Fibroblast of upper back skin (primary cell): ENCODE results near the gene SNX21.
"Not testable (repeated sequence)": the region's sequence is repeated elsewhere in the genome, so short reads cannot be mapped to it uniquely, and the experiment has no call there.

Experiments
- DNase-seq: peaks from one replicate; pipeline ENCODE4 v3.0.0-alpha.2; 2013

Gene SNX21

DNA sequence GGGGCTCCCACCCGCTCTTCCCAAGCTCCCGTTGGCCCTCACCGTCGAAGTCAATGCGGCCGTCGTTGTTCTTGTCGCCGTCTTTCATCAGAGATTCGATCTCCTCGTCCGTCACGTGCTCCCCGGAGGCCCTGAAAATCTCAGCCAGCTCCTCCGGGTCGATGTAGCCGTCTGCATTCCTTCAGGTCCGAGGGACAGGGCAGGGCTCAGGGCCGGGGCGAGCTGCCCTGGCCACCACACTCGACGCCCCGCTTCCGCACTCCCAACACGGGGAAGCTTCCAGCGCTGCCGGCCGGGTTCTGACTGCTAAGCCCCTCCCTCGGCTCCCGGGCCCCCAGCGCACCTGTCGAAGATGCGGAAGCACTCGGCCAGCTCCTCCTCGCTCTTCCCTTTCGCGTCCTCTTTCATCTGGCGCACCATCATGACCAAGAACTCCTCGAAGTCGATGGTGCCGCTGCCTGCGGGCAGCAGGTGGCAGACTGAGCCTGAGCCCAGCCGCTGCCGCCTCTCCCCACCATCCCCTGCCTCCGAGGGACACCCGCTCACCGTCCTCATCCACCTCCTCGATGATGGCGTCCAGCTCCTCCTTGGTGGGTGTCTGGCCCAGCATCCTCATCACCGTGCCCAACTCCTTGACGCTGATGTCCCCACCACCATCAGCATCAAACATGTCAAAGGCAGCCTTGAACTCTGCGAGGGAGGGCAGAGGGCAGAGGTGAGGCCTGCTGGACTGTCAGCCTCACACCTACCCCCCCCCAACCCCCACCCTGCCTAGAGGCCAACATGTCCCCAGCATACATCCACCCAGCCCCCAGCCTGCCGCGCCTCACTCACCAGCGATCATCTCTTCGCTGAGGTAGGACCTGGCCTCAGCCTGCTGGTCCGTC lies 9.4 kb upstream of the SNX21 start:
- DNase-seq: peak; percentile 40

DNA sequence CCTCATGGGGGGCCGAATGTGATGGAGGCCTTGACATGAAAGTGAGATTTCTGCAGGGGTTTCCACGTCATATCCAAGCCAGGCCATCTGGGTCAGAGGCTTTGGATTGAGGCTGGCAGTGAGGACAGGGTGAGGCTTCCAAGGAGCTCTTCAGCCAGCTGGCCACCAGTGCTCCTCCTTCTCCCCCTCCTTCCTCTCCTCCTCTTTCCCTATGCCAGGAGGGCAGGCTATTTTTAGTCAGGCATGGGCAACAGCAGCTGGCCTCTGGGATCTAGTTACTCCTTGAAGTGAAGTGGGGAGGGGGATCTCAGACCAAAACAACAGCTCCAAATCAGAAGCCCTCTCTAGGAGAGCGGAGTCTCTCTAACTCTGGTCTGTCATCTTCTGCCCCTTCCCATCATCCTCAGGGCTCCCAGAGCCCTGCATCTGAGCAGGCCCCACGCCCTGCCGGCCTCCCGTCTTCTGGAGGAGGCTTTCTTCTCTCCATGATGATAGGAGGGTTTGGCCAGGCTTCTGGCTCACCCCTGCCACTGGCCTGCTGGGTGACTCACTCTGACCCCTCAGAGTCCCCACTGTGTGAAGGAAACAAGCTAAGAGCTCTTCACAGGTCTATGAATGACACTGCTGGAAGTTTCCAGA lies 7.1 kb upstream of the SNX21 start:
- no peak for DNase-seq

DNA sequence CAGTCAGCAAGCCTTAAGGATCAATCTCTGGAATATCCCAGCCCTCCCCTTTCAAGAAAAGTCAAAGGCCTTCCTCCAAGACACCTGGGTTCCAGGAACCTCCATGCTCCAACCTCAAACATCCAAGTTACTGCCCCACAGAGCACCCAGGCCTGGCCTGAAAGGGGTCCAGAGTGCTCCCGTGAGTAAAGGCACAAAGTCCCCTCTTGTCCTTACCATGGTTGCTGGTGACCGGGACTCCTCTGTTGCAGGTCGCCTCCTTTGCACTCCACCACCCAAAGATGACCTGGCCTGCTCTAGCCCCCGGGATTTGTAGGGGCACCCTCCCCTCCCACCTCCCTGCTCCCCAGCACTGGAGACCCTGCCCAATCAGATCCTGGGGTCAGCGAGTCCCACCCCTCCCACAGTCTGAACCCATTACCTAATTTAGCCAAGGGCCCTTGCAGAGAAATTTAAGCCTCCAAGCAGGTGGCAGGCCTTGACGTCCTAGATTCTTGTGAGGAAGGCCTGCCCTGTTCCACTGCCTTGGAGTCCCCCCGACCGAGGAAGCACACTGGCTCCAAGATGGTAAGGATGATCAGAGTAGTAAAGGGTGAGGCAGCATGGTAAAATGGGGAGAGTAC lies 6.5 kb upstream of the SNX21 start, which contains the start of gene TNNC2:
TSS of gene TNNC2 (minus strand) at position 283 of the 623 bp plus-strand sequence. CDS start at position 219, 64 bp downstream.
- DNase-seq: no peak

DNA sequence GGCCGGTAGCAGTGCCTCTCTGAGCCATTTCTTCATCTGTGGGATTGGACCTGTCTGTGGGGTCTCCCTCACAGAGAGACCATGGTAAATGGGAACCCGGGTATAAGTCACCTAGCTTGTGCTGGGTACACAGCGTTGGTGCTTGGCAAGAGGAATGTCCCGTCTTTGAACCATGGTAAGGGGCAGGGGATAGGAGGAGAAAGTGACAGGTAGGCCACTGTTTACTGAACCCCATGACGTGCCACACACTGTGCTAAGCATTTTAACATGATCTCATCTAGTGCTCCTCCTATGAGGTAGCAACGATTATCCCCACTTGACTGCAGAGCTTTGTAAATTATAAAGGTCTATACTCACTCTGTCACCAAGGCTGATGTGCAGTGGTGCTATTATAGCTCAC lies 5.9 kb upstream of the SNX21 start:
- DNase-seq: no peak

DNA sequence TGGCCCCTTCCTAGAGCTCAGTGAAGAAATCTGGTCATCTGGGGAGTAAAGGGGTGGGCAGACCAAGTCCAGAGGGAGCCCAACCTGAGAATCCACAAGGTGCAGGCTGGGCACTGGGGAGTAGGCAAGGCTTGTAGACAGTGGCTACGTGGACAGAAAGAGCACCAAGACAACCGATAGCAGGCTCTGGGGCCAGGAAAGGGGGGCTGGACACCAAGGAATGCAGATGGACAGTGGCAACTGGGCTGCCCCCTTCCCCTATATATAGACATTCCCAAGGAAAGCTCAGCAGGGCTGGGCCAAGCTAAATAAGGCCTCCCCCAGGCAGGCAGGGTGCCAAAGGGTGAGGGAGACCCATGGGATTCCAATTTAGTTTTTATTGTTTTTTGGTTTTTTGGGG lies 5.0 kb upstream of the SNX21 start:
- no peak for DNase-seq

DNA sequence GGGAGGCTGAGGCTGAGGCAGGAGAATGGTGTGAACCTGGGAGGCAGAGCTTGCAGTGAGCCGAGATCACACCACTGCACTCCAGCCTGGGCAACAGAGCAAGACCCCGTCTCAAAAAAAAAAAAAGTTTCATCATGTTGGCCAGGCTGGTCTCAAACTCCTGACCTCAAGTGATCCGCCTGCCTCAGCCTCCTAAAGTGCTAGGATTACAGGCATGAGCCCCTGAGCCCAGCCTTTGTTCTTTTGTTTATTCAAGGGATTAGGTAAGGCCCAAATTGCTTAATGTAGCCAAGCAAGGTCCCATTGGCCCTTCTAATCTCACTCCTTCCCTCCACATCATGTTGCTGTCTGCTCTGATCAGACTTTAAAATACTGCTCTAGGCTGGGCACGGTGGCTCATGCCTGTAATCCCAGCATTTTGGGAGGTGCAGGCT lies 3.9 kb upstream of the SNX21 start:
- not testable (repeated sequence) for DNase-seq

DNA sequence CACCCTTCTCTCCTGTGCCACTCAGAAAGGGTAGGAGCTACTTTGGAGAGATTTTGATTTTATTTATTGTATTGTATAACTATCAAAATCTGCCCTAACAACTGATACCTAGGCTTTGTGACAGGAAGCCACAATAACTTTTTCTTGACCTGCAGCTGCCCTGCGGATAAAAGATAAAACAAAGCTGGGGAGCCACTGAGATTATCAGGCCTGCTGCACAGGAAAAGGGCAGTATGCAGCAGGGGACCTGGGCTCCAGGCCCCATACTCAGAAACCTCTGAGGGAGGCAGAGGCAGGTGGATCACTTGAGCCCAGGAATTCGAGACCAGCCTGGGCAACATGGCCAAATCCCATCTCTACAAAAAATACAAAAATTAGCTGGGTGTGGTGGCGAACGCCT lies 980 bp upstream of the SNX21 start:
- DNase-seq: no peak

DNA sequence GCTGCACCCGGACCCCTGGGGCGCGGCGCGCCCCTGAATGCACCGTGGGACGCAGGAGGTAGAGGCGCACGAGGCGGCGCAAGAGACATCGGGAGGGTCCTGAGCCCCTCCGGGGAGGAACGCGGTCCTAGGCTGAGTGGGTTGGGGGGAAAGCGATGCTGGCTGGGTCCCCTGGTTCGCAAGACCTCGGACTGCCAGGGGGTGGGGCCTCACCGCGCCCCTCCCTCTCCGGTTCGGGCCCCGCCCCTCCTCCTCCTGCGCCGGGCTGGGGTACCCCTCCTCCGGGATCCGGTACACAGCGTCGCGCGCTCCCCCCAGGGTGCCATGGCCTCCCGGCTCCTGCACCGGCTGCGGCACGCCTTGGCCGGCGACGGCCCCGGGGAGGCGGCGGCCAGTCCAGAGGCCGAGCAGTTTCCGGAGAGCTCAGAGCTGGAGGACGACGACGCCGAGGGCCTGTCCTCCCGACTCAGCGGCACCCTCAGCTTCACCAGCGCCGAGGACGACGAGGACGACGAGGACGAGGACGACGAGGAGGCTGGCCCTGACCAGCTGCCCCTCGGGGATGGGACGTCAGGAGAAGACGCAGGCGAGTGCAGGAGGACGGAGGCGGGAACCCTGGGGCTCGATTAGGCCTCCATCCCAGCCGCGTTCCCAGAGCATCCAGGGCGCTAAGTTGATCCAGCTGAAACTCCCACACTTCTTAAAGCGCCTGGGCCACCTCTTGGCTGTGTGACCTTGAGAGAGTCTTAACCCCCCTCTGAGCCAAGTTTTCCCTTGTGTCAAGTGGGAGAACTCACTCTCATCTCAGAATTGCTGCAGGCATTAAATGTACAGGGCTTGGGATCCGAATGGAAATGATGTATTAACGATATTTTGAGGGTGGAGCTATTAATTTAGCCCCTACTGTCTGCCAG lies 541 bp downstream of the SNX21 start:
- peak; percentile 70 for DNase-seq

DNA sequence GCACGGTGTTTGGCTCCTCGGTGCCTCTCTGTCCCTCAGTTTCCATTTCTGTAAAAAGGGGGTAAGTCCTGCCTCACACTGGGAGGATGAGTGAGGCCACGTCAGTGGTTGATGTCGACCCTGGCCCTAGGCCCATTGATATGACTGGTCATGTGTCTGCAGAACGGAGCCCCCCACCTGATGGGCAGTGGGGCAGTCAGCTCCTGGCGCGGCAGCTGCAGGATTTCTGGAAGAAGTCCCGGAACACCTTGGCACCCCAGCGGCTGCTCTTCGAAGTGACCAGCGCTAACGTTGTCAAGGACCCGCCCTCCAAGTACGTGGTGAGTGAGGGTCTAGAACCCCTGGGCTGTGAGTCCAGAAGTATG lies 1.2 kb downstream of the SNX21 start:
- no peak for DNase-seq

DNA sequence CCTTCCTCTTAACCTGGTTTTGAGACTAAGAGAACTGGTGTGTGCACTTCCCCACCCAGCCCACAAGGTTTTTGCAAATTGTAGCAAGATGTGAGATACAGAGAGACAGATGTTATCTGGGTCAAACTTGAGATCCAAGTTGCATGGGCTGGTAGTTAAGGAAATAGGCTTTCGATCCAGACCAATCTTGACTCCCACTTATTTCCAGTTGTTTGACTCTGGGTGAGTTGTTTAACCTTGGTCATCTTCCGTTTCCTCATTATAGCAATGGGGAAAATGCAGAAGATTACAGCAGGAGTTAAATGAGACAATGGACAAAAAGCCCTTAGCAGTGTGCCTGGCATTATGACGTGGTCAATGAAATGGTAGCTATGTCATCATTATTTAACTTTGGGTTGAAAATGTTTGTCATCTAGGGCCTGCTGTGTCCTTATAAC lies 1.7 kb downstream of the SNX21 start:
- DNase-seq: no peak

DNA sequence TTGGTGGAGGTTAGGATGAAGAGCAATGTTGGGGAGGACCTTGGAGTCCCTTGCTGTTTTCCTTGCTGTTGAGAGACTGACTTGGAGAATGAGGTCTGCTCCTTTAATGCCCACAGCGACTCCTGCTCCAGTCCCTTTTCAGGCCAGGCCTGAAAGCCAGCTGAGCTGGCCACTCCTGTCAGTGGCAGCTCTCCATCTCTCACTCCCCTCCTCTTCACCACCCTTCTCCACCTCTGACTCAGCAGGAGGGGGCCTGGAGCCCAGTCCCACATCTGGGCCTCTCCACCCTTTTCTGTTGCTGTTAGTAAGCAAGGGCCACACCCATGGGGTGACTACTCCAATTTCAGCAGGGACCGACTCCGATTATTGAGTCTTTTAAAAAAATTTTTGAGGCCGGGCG lies 2.2 kb downstream of the SNX21 start:
- DNase-seq: peak; percentile 33

DNA sequence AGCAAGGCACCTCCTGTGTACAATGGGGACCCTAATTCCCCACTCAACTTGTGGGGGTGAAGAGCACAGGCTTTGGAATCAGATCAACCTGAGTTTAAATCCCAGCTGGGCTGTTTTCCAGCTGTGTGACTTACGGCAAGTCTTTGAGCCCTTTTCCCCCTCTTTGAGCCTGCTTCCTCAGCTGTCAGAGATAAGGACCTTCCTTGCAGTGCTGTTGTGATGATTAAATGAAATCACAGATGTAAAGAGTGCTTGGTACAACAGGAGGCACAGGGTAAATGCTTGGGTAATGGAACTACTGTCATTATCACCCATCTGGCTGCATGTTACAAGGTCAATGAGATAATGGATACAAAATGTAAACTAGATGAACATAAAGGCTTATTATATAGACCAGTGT lies 3.2 kb downstream of the SNX21 start:
- DNase-seq: no peak

DNA sequence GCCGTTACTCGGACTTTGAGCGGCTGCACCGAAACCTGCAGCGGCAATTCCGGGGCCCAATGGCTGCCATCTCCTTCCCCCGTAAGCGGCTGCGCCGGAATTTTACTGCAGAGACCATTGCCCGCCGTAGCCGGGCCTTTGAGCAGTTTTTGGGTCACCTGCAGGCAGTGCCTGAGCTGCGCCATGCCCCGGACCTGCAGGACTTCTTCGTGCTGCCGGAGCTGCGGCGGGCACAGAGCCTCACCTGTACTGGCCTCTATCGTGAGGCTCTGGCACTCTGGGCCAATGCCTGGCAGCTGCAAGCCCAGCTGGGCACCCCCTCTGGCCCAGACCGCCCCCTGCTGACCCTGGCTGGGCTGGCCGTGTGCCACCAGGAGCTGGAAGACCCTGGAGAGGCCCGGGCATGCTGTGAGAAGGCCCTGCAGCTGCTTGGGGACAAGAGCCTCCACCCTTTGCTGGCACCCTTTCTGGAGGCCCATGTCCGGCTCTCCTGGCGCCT lies 7.2 kb downstream of the SNX21 start:
- no peak for DNase-seq

DNA sequence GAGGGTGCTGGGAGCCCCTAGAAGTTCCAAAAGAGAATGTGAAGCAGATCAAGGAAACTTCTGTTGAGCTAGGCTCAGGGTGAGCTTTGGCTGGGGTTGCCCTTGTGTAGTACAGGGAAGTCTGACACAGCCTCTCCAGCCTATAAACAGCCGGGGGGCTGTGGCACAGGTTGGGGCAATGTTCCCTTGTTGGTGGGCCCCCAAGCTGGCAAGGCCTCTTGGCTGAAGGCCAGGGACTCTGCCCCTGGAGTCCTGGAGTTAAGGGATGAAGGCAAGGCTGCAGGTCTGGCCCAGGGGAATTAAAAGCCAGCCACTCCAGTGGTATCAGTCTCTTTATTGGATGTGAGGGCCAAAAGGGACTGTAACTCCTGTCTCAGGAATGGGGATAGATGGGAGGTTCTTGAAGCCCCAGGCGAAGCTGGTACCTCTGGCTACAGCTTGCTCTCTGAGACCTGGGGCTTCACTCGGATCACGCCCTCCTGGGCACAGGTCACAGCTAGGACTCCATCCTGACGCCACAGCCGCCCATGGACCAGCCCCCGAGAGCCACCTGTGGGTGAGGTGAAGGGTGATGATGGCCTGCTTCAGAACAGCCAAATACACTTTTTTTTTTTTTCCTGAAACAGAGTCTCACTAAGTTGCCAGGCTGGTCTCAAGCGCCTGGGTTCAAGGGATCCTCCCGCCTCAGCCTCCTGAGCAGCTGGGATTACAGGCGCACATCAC lies 8.0 kb downstream of the SNX21 start:
- no peak for DNase-seq

DNA sequence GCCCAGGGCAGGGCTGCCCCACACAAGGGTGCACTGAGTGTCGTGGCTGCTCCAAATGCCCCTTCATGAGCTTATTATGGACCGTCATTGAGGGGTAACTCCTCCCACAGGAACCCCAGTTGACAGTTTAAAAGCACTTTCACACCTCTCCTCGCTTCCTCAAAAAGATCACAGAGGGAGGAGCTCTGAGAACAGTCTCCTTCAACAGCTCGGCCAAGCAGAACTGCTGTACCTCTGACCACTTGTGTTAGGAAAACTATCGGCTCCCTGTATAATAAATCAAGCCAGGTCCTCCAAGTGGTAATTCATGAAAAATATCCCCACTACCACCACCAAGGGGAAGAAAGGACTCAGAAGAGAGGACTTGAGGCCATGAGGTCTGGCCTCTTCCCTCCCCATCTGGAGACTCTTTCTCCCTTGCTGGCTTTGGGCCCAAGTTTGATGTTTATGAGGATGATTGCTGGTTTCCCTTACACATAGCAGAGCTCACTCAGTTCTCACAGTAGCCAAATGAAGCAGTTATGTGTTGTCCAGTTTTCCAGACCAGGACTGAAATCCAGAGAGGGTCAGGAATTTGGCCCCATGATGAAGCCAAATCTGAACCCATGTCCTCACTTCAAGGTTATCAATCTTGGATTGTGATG lies 8.7 kb downstream of the SNX21 start:
- DNase-seq: no peak

DNA sequence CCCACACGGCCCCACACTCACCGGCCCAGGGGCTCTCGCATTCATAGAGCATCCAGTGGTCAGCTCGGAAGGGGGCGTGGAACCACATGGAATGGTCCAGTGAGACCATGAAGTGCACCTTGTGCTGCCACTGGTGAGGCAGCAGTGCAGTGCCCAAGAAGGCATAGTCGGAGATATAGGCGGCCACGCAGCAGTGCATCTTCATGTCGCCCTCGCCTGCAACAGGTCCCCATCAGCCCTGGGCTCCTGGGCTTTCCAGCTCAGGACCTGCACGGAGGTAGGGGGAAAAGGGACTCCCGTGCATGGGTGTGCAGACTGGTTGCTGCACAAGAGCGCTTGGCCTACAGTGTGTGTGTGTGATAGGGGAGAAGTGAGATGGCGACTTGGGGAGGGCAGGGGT lies 9.9 kb downstream of the SNX21 start:
- no peak for DNase-seq

DNA sequence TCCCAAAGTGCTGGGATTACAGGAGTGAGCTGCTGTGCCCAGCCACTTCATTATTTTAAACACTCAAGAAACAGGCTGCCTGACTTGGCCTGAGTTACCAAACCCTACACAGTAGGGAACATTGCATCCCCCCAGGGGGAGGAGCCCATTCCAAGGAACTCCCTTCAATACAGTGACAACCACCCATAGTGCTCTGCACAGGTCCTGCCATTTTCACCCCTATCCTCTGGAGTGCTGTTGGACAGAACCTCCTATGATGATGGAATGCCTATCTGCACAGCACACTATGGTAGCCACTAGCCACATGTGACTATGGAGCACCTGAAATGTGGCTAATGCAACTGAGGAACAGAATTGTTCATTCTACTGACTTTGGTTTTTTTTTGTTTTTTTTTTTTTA lies 11.9 kb downstream of the SNX21 start:
- no peak for DNase-seq

DNA sequence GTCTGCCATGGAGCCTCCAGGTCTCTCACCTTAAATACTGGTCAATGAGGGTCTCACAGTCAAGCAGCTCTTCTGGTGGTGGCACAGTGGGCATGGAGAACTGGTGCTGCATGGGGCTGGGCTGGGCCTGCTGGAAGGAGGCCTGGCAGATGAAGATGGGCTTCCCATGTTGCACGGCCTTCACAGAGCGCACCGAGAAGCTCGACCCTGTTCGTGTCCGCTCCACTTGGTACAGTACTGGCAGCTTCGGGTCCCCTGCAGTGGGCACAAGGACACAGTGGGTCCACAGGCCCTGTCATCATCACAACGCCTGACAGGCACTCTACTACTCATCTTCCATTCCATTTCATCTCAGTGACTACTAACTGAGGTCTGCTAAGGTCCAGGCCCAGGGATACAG lies 14.8 kb downstream of the SNX21 start:
- DNase-seq: no peak

DNA sequence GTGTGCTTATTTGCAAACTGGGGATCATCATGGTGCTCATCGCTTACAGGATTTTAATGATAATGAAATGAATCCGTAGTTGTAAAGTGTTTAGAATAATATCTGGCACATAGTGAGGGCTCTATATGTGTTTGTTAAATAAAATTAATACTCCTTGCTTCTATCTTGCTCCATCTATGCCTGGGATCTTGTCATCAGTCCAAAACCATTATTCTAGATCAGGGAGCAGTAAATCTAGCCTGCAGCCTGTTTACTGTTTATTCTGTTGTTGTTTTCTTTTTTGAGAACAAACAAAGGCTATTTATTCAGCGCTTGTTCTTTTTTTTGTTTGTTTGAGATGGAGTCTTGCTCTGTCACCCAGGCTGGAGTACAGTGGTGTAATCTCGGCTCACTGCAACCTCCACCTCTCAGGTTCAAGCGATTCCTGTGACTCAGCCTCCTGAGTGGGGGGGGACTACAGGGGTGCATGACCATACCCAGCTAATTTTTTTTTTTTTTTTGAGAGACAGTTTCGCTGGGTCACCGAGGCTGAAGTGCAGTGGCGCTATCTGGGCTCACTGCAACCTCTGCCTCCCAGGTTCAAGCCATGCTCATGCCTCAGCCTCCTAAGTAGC lies 15.5 kb downstream of the SNX21 start:
- no peak for DNase-seq

DNA sequence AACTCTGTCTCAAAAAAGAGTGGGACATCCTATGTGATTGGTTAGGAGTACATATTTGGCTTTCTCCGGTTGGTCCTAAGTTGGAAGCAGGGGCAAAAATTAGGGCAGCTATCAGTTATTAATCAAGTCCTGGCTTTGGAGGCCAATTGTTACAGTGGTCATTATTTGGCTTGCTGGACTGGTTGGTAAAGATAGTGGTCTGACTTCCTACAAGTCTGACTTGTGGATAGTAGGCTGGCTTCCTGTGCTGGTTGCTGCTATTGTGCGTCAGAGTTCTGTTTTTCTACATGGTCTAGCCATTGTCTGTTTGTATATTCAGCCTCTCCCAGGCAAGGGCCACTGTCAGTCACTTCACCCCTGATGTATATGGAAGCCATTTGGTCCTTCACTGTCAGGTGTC lies 16.6 kb downstream of the SNX21 start:
- DNase-seq: no peak

DNA sequence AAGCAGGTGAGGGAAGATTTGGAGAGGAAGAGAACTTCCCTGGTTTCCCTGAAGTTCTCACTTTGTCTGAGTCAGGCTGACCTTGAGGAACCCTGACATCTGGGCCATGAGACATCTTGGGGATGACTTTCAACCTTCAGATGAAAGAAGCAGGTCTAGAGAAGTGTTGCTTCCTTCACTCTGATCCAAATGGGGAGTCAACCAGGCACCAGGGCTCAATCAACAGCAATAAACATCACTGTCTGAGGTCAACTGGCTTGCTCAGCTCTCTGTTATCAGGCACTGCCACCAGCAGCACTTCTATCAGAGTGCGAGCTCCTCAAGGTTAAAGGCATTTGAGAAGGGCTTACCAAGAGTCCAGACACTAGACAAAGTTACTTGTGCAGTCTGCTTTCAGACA lies 17.3 kb downstream of the SNX21 start:
- DNase-seq: no peak
